ENCODE measurements around the gene ISG20. TPM values are rescaled to one million over a fixed set of nuclear protein-coding genes. Genes with fewer than 3 reads are reported as not detected.

ISG20 gene
- 3.6 TPM for total RNA-seq
- long read RNA-seq, partial matches to known transcripts, result 0 of 2 reads
- long read RNA-seq, other reads (novel, unspliced or antisense), result 0 of 2 reads

- intact Hi-C loops (cut with micrococcal nuclease), result no loop called here
- ATAC-seq (peak; percentile 90), DNase-seq (peak; percentile 88)
Measured at GRCh38 chr15:88638626-88639372, at the start of gene ISG20. TSS of gene ISG20 (plus strand) at chr15:88639016. CDS start at chr15:88639367, 351 bp downstream.

- DNase-seq, result no peak
- intact Hi-C loops (cut with micrococcal nuclease), result no loop called here
- no peak for ATAC-seq
Measured at GRCh38 chr15:88590759-88591158, 48.1 kb upstream of the ISG20 start.

- no peak for DNase-seq
- no peak for ATAC-seq
- intact Hi-C loops (cut with micrococcal nuclease), result no loop called here
Measured at GRCh38 chr15:88591384-88591783, 47.4 kb upstream of the ISG20 start.

GRCh38 chr15:88603885-88604284, 34.9 kb upstream of the ISG20 start:
- DNase-seq (no peak), ATAC-seq (no peak)
- intact Hi-C loops (cut with micrococcal nuclease), result no loop called here

- ATAC-seq (no peak), DNase-seq (no peak)
- intact Hi-C loops (cut with micrococcal nuclease), result no loop called here
Measured at GRCh38 chr15:88604381-88605188, 34.2 kb upstream of the ISG20 start.

GRCh38 chr15:88605189-88606069, 33.4 kb upstream of the ISG20 start:
- DNase-seq (peak; percentile 78), ATAC-seq (peak; percentile 92)
- intact Hi-C loops (cut with micrococcal nuclease), result no loop called here

GRCh38 chr15:88606070-88606794, 32.6 kb upstream of the ISG20 start:
- ATAC-seq (no peak), DNase-seq (no peak)
- intact Hi-C loops (cut with micrococcal nuclease), result no loop called here

GRCh38 chr15:88607951-88608350, 30.9 kb upstream of the ISG20 start:
- no peak for DNase-seq
- no peak for ATAC-seq
- intact Hi-C loops (cut with micrococcal nuclease), result no loop called here

GRCh38 chr15:88608607-88609181, 30.1 kb upstream of the ISG20 start:
- ATAC-seq (no peak), DNase-seq (no peak)
- intact Hi-C loops (cut with micrococcal nuclease), result no loop called here

- DNase-seq, result no peak
- intact Hi-C loops (cut with micrococcal nuclease), result no loop called here
- no peak for ATAC-seq
Measured at GRCh38 chr15:88609344-88610090, 29.3 kb upstream of the ISG20 start.

GRCh38 chr15:88610701-88611231, 28.1 kb upstream of the ISG20 start:
- DNase-seq (no peak), ATAC-seq (no peak)
- intact Hi-C loops (cut with micrococcal nuclease), result no loop called here

GRCh38 chr15:88612186-88612796, 26.5 kb upstream of the ISG20 start:
- no peak for DNase-seq
- intact Hi-C loops (cut with micrococcal nuclease), result no loop called here
- ATAC-seq, result no peak

GRCh38 chr15:88613074-88613944, 25.5 kb upstream of the ISG20 start:
- DNase-seq (no peak), ATAC-seq (no peak)
- intact Hi-C loops (cut with micrococcal nuclease), result no loop called here

GRCh38 chr15:88615303-88616107, 23.3 kb upstream of the ISG20 start:
- ATAC-seq, result no peak
- intact Hi-C loops (cut with micrococcal nuclease), result loop anchor here (2.0 kb wide), 1 partner anchor 139 kb away; no protein-coding TSS in a partner anchor

GRCh38 chr15:88616240-88616639, 22.6 kb upstream of the ISG20 start:
- intact Hi-C loops (cut with micrococcal nuclease), result no loop called here
- DNase-seq (no peak), ATAC-seq (no peak)

More at GRCh38 chr15:88615303-88616107, 23.3 kb upstream of the ISG20 start:
- DNase-seq, result no peak

Measured in left ventricle myocardium superior (tissue), 1 donor.